Activated CD4-positive, alpha-beta memory T cell treated with anti-CD3 and anti-CD28 coated beads for 36 hours (primary cell): ENCODE measurements around the gene LBH. TPM values are rescaled to one million over a fixed set of nuclear protein-coding genes. Genes with fewer than 3 reads are reported as not detected.

Experiments
- CTCF ChIA-PET: fragments of 350-600 bp; sonication (Branson Sonifier 250); formaldehyde crosslinking; loops from one replicate; lab custom pipeline; 2021; ENCODE audit warnings: antibody characterized with exemption, inconsistent platforms; lab: Charles Lee
- POLR2A ChIA-PET: fragments of 350-600 bp; sonication (Branson Sonifier 250); formaldehyde crosslinking; loops from one replicate; lab custom pipeline; 2021; ENCODE audit warnings: antibody characterized with exemption; lab: Charles Lee
- DNase-seq: peaks from one replicate; pipeline ENCODE4 v3.0.0-alpha.2; 2020
- H3K27ac Mint-ChIP-seq: one replicate; pipeline ENCODE4 v1.8.0; 2021; ENCODE audit warnings: mixed read lengths
- H3K27me3 Mint-ChIP-seq: one replicate; pipeline ENCODE4 v1.8.0; 2021; ENCODE audit warnings: mixed read lengths
- H3K36me3 Mint-ChIP-seq: one replicate; pipeline ENCODE4 v1.8.0; 2021; ENCODE audit warnings: mixed read lengths
- H3K4me1 Mint-ChIP-seq: one replicate; pipeline ENCODE4 v1.8.0; 2021; ENCODE audit warnings: low read depth, mixed read lengths
- H3K4me3 Mint-ChIP-seq: one replicate; pipeline ENCODE4 v1.8.0; 2021; ENCODE audit warnings: mild to moderate bottlenecking, mixed read lengths
- H3K9me3 Mint-ChIP-seq: one replicate; pipeline ENCODE4 v1.8.0; 2021; ENCODE audit warnings: mixed read lengths
- intact Hi-C: fragments of 100-400 bp; cut with micrococcal nuclease; formaldehyde crosslinking; loops from one replicate; pipeline ENCODE4 v1.15.1; 2023
- total RNA-seq, 2 experiments: library from RNA; stranded (reverse); gene quantifications; one replicate each; pipeline ENCODE4 v1.2.3, GENCODE V29; 2021

Gene LBH
- 100 to 1,000 TPM; 109 to 112 TPM for total RNA-seq

GRCh38 chr2:30231212-30231995 lies at the start of gene LBH:
Gene LBH (plus strand): TSS chr2:30231534. CDS start chr2:30231739, 205 bp downstream.
- peak; percentile 94 for DNase-seq
- intact Hi-C loops, result loop anchor here (1.0 kb wide), 1 partner anchor 85 kb away; no protein-coding TSS in a partner anchor
- H3K9me3 Mint-ChIP-seq, result no peaks in the 10 kb centered on the region
- H3K4me3 Mint-ChIP-seq, result peak within 1 kb of the TSS; percentile 84
- CTCF ChIA-PET, result interaction anchor here (0.6 to 7.7 kb wide), 6 partner anchors 7 to 480 kb away, joined by 3 to 79 read pairs (median 21); no protein-coding TSS in a partner anchor
- peaks cover 24% of the 10 kb centered on the region for H3K36me3 Mint-ChIP-seq
- H3K27me3 Mint-ChIP-seq, result no peaks in the 10 kb centered on the region
- H3K27ac Mint-ChIP-seq, result peak within 1 kb of the TSS; percentile 94
- POLR2A ChIA-PET, result interaction anchor here (0.6 to 8.8 kb wide), 21 partner anchors 8 to 381 kb away, joined by 3 to 114 read pairs (median 7); partner anchors contain the start of genes LCLAT1 and YPEL5
- H3K4me1 Mint-ChIP-seq, result peaks cover 63% of the 10 kb centered on the region

GRCh38 chr2:30184035-30184434 lies 47.3 kb upstream of the LBH start:
- H3K27ac Mint-ChIP-seq, result no peak overlapping the region
- no peaks in the 10 kb centered on the region for H3K9me3 Mint-ChIP-seq
- no peak for DNase-seq
- no peaks in the 10 kb centered on the region for H3K36me3 Mint-ChIP-seq
- H3K27me3 Mint-ChIP-seq, result no peaks in the 10 kb centered on the region
- intact Hi-C loops, result no loop called here
- H3K4me3 Mint-ChIP-seq, result no peak overlapping the region
- H3K4me1 Mint-ChIP-seq, result no peaks in the 10 kb centered on the region
- ChIA-PET CTCF (interaction anchor here (1.2 kb wide), 1 partner anchor 523 kb away, joined by 5 read pairs; no protein-coding TSS in a partner anchor), POLR2A (no interaction called here)

- Mint-ChIP-seq H3K4me1 (no peaks in the 10 kb centered on the region), H3K27me3 (no peaks in the 10 kb centered on the region), H3K36me3 (no peaks in the 10 kb centered on the region), H3K9me3 (no peaks in the 10 kb centered on the region), H3K4me3 (no peak overlapping the region), H3K27ac (no peak overlapping the region)
- POLR2A ChIA-PET, result no interaction called here
- intact Hi-C loops, result no loop called here
- CTCF ChIA-PET, result no interaction called here
- DNase-seq, result no peak
These were observed 46.2 kb upstream of the LBH start for GRCh38 chr2:30185178-30185577.

GRCh38 chr2:30188292-30188691 lies 43.0 kb upstream of the LBH start:
- Mint-ChIP-seq H3K4me3 (no peak overlapping the region), H3K9me3 (no peaks in the 10 kb centered on the region), H3K36me3 (no peaks in the 10 kb centered on the region), H3K4me1 (no peaks in the 10 kb centered on the region), H3K27me3 (no peaks in the 10 kb centered on the region), H3K27ac (no peak overlapping the region)
- intact Hi-C loops, result no loop called here
- ChIA-PET POLR2A (no interaction called here), CTCF (interaction anchor here (1.1 to 1.7 kb wide), 3 partner anchors 9 to 523 kb away, joined by 3 to 8 read pairs (median 3); no protein-coding TSS in a partner anchor)
- DNase-seq, result no peak

- Mint-ChIP-seq H3K9me3 (no peaks in the 10 kb centered on the region), H3K4me1 (no peaks in the 10 kb centered on the region), H3K27ac (no peak overlapping the region), H3K4me3 (no peak overlapping the region), H3K27me3 (no peaks in the 10 kb centered on the region), H3K36me3 (no peaks in the 10 kb centered on the region)
- DNase-seq, result no peak
- intact Hi-C loops, result no loop called here
- ChIA-PET POLR2A (interaction anchor here (0.6 kb wide), 1 partner anchor 50 kb away, joined by 3 read pairs; no protein-coding TSS in a partner anchor), CTCF (interaction anchor here (1.2 kb wide), 1 partner anchor 521 kb away, joined by 4 read pairs; no protein-coding TSS in a partner anchor)
These were observed 40.7 kb upstream of the LBH start for GRCh38 chr2:30190637-30191036.

- H3K9me3 Mint-ChIP-seq, result no peaks in the 10 kb centered on the region
- H3K27me3 Mint-ChIP-seq, result no peaks in the 10 kb centered on the region
- DNase-seq, result no peak
- intact Hi-C loops, result no loop called here
- no peak overlapping the region for H3K4me3 Mint-ChIP-seq
- H3K4me1 Mint-ChIP-seq, result no peaks in the 10 kb centered on the region
- ChIA-PET CTCF (no interaction called here), POLR2A (interaction anchor here (0.6 kb wide), 1 partner anchor 50 kb away, joined by 3 read pairs; no protein-coding TSS in a partner anchor)
- H3K27ac Mint-ChIP-seq, result no peak overlapping the region
- H3K36me3 Mint-ChIP-seq, result no peaks in the 10 kb centered on the region
These were observed 40.2 kb upstream of the LBH start for GRCh38 chr2:30191107-30191506.

GRCh38 chr2:30191819-30192271 lies 39.5 kb upstream of the LBH start:
- H3K27me3 Mint-ChIP-seq, result no peaks in the 10 kb centered on the region
- H3K36me3 Mint-ChIP-seq, result no peaks in the 10 kb centered on the region
- no peaks in the 10 kb centered on the region for H3K9me3 Mint-ChIP-seq
- intact Hi-C loops, result no loop called here
- CTCF ChIA-PET, result interaction anchor here (0.9 kb wide), 1 partner anchor 27 kb away, joined by 3 read pairs; no protein-coding TSS in a partner anchor
- POLR2A ChIA-PET, result no interaction called here
- no peak for DNase-seq
- H3K4me3 Mint-ChIP-seq, result no peak overlapping the region
- H3K4me1 Mint-ChIP-seq, result no peaks in the 10 kb centered on the region
- no peak overlapping the region for H3K27ac Mint-ChIP-seq

- DNase-seq, result no peak
- Mint-ChIP-seq H3K27ac (no peak overlapping the region), H3K4me3 (no peak overlapping the region), H3K4me1 (no peaks in the 10 kb centered on the region), H3K27me3 (no peaks in the 10 kb centered on the region), H3K36me3 (no peaks in the 10 kb centered on the region), H3K9me3 (no peaks in the 10 kb centered on the region)
- POLR2A ChIA-PET, result no interaction called here
- CTCF ChIA-PET, result interaction anchor here (0.9 kb wide), 1 partner anchor 27 kb away, joined by 3 read pairs; no protein-coding TSS in a partner anchor
- intact Hi-C loops, result no loop called here
These were observed 39.0 kb upstream of the LBH start for GRCh38 chr2:30192314-30192713.

- H3K27me3 Mint-ChIP-seq, result no peaks in the 10 kb centered on the region
- POLR2A ChIA-PET, result no interaction called here
- intact Hi-C loops, result no loop called here
These were observed 38.1 kb upstream of the LBH start for GRCh38 chr2:30193104-30193681.

GRCh38 chr2:30194421-30194820 lies 36.9 kb upstream of the LBH start:
- Mint-ChIP-seq H3K4me3 (no peak overlapping the region), H3K36me3 (no peaks in the 10 kb centered on the region), H3K27me3 (no peaks in the 10 kb centered on the region), H3K9me3 (no peaks in the 10 kb centered on the region), H3K4me1 (no peaks in the 10 kb centered on the region), H3K27ac (no peak overlapping the region)
- intact Hi-C loops, result no loop called here
- ChIA-PET CTCF (interaction anchor here (1.4 to 1.5 kb wide), 2 partner anchors 29 to 517 kb away, joined by 5 read pairs; no protein-coding TSS in a partner anchor), POLR2A (no interaction called here)
- no peak for DNase-seq

More at GRCh38 chr2:30193104-30193681, 38.1 kb upstream of the LBH start:
- H3K36me3 Mint-ChIP-seq, result no peaks in the 10 kb centered on the region
- DNase-seq, result no peak
- no peak overlapping the region for H3K4me3 Mint-ChIP-seq
- no peak overlapping the region for H3K27ac Mint-ChIP-seq
- H3K9me3 Mint-ChIP-seq, result no peaks in the 10 kb centered on the region
- H3K4me1 Mint-ChIP-seq, result no peaks in the 10 kb centered on the region
- CTCF ChIA-PET, result interaction anchor here (0.9 to 1.4 kb wide), 2 partner anchors 28 kb away, joined by 3 to 5 read pairs; no protein-coding TSS in a partner anchor

GRCh38 chr2:30195016-30195415 lies 36.3 kb upstream of the LBH start:
- intact Hi-C loops, result no loop called here
- H3K9me3 Mint-ChIP-seq, result no peaks in the 10 kb centered on the region
- H3K36me3 Mint-ChIP-seq, result no peaks in the 10 kb centered on the region
- ChIA-PET POLR2A (no interaction called here), CTCF (interaction anchor here (1.5 kb wide), 1 partner anchor 517 kb away, joined by 5 read pairs; no protein-coding TSS in a partner anchor)
- H3K27ac Mint-ChIP-seq, result no peak overlapping the region
- H3K4me3 Mint-ChIP-seq, result no peak overlapping the region
- no peaks in the 10 kb centered on the region for H3K4me1 Mint-ChIP-seq
- H3K27me3 Mint-ChIP-seq, result no peaks in the 10 kb centered on the region
- no peak for DNase-seq
